HepG2 (cell line): ENCODE data around the gene DLX1. TPM values are rescaled to one million over a fixed set of nuclear protein-coding genes. Genes with fewer than 3 reads are reported as not detected.
A peak's percentile ranks its signal among the peaks of the same experiment; 100 is the strongest.

ENCODE experiments used
- AKAP8 ChIP-seq: sonication (generic); formaldehyde crosslinking; IDR thresholded peaks from 2 replicates; pipeline ENCODE4 v1.5.1; 2020; ENCODE audit warnings: mild to moderate bottlenecking, missing genetic modification reagents
- ATF5 ChIP-seq: sonication (generic); formaldehyde crosslinking; IDR thresholded peaks from 2 replicates; pipeline ENCODE4 v1.4.0; 2020; ENCODE audit warnings: mild to moderate bottlenecking, low read depth, missing genetic modification reagents
- ELF1 ChIP-seq: sonication (generic); formaldehyde crosslinking; IDR thresholded peaks from 2 replicates; pipeline ENCODE4 v1.4.0; 2020; ENCODE audit warnings: missing genetic modification reagents
- MAFF ChIP-seq: IDR thresholded peaks from 2 replicates; pipeline ENCODE4 v1.6.1; 2011; ENCODE audit warnings: low read depth, low read length, improper control_type of control experiment
- NONO ChIP-seq, 2 experiments: fragments of 450-650 bp in 1 of 2; sonication (generic) in 1 of 2; formaldehyde crosslinking in 1 of 2; IDR thresholded peaks in 1 of 2; conservative IDR thresholded peaks in 1 of 2; 2 replicates each; pipeline versions ENCODE4 v1.6.1 to v1.8.0; 2017 to 2022; ENCODE audit warnings: mild to moderate bottlenecking in 1 of 2, missing genetic modification reagents in 1 of 2, moderate library complexity in 1 of 2
- RFX1 ChIP-seq: fragments of 450-650 bp; IDR thresholded peaks from 2 replicates; pipeline ENCODE4 v1.6.1; 2017
- SOX5 ChIP-seq: IDR thresholded peaks from 2 replicates; pipeline ENCODE4 v1.6.1; 2016; ENCODE audit warnings: borderline replicate concordance
- ZC3H4 ChIP-seq: sonication (generic); formaldehyde crosslinking; IDR thresholded peaks from 2 replicates; pipeline ENCODE4 v1.4.0; 2020; ENCODE audit warnings: missing genetic modification reagents, borderline replicate concordance
- ZEB1 ChIP-seq: IDR thresholded peaks from 2 replicates; pipeline ENCODE4 v1.6.1; 2012; ENCODE audit warnings: mild to moderate bottlenecking, low read depth, inconsistent platforms; ENCODE audit not compliant: insufficient replicate concordance
- ZHX2 ChIP-seq, 2 experiments: sonication (generic) in 1 of 2; formaldehyde crosslinking in 1 of 2; IDR thresholded peaks; 2 replicates each; pipeline versions ENCODE4 v1.6.1 to v1.9.0; 2014 to 2022; ENCODE audit warnings: antibody characterized with exemption in 1 of 2, borderline replicate concordance in 1 of 2, inconsistent platforms in 1 of 2, low read depth in 1 of 2, missing genetic modification reagents in 1 of 2
- ZNF207 ChIP-seq: fragments of 450-650 bp; IDR thresholded peaks from 2 replicates; pipeline ENCODE4 v1.6.1; 2016; ENCODE audit warnings: antibody characterized with exemption, borderline replicate concordance
- ZNF230 ChIP-seq: sonication (generic); formaldehyde crosslinking; IDR thresholded peaks from 2 replicates; pipeline ENCODE4 v1.4.0; 2020; ENCODE audit warnings: mild to moderate bottlenecking, missing genetic modification reagents
- ZNF235 ChIP-seq: sonication (generic); formaldehyde crosslinking; IDR thresholded peaks from 2 replicates; pipeline ENCODE4 v1.8.1; 2023; ENCODE audit warnings: mild to moderate bottlenecking, missing genetic modification reagents, borderline replicate concordance
- ZNF263 ChIP-seq: sonication (generic); formaldehyde crosslinking; IDR thresholded peaks from 2 replicates; pipeline ENCODE4 v1.4.0; 2020; ENCODE audit warnings: missing genetic modification reagents
- ZNF33B ChIP-seq: sonication (generic); formaldehyde crosslinking; IDR thresholded peaks from 2 replicates; pipeline ENCODE4 v1.5.1; 2020; ENCODE audit warnings: mild to moderate bottlenecking, missing genetic modification reagents
- ZNF441 ChIP-seq: sonication (generic); formaldehyde crosslinking; IDR thresholded peaks from 2 replicates; pipeline ENCODE4 v1.7.0; 2021; ENCODE audit warnings: missing genetic modification reagents, borderline replicate concordance
- ZNF512B ChIP-seq: sonication (generic); formaldehyde crosslinking; IDR thresholded peaks from 2 replicates; pipeline ENCODE4 v1.5.1; 2020; ENCODE audit warnings: missing genetic modification reagents, mild to moderate bottlenecking, borderline replicate concordance
- ZNF703 ChIP-seq: sonication (generic); formaldehyde crosslinking; IDR thresholded peaks from 2 replicates; pipeline ENCODE4 v1.5.1; 2020; ENCODE audit warnings: missing genetic modification reagents, mild to moderate bottlenecking, moderate library complexity, borderline replicate concordance
- ZNF776 ChIP-seq: sonication (generic); formaldehyde crosslinking; IDR thresholded peaks from 2 replicates; pipeline ENCODE4 v1.4.0; 2020; ENCODE audit warnings: mild to moderate bottlenecking, missing genetic modification reagents
- polyA plus RNA-seq, 8 experiments: library from polyadenylated mRNA; depleted of rRNA in 3 of 8; stranded (reverse) in 7 of 8; unstranded in 1 of 8; fragments of >200 nt; fragmentation: Illumina TruSeq in 4 of 8; extraction: Trizol in 4 of 8; gene quantifications; 2 replicates each; pipeline versions ENCODE4 v1.2.1 to v1.2.3, GENCODE V29; 2011 to 2016; ENCODE audit warnings: low read depth in 4 of 8, missing spikeins in 1 of 8, mixed read lengths in 1 of 8; ENCODE audit not compliant: insufficient read depth in 1 of 8
- total RNA-seq, 5 experiments: library from RNA; depleted of rRNA; stranded (reverse); fragments of >200 nt; fragmentation: Illumina TruSeq; extraction: Trizol; gene quantifications; 2 replicates each; pipeline ENCODE4 v1.2.3, GENCODE V29; 2016; ENCODE audit warnings: low read depth in 1 of 5

The DLX1 gene
- total and polyA plus RNA-seq, 2 of the 13 experiments (the other 11 are each of a cell fraction or from before 2014, with no cell fraction given) = 0.18 to 0.86 TPM

- TF ChIP-seq SOX5 (CRISPR knock-in tag) (no peak), MAFF (no peak), ZNF263 (CRISPR knock-in tag) (peak; percentile 16; the same call in 1 of the 2 replicates), ZNF776 (peak; percentile 85), ZHX2 (IDR thresholded peaks at IDR 0.05; ENCODE audit: low read depth) (no peak), ZHX2 (CRISPR knock-in tag; IDR thresholded peaks at IDR 0.05; ENCODE audit: borderline replicate concordance) (no peak), ELF1 (CRISPR knock-in tag) (no peak), AKAP8 (peak; percentile 61; the same call in 1 of the 2 replicates), RFX1 (no peak), ZNF703 (CRISPR knock-in tag) (0 out of 2 replicates have a peak, but pooled peaks have one; percentile 36), ATF5 (no peak), ZNF512B (peak; percentile 88; the same call in 1 of the 2 replicates), ZNF230 (CRISPR knock-in tag) (peak; percentile 88; the same call in 1 of the 2 replicates), ZC3H4 (CRISPR knock-in tag) (no peak), ZEB1 (no peak), ZNF33B (CRISPR knock-in tag) (no peak), ZNF235 (CRISPR knock-in tag) (peak; percentile 70; the same call in 1 of the 2 replicates), NONO (IDR thresholded peaks at IDR 0.05) (no peak), NONO (CRISPR knock-in tag; conservative IDR thresholded peaks at IDR 0.05) (no peak; the same call in 1 of the 2 replicates), ZNF207 (no peak), ZNF441 (CRISPR knock-in tag) (peak; percentile 52; the same call in 1 of the 2 replicates)
Measured at GRCh38 chr2:172084645-172085459, 455 bp upstream of the DLX1 start (continued).
